Left lung (tissue), 10 donors: ENCODE measurements around the gene PARP15. TPM values are rescaled to one million over a fixed set of nuclear protein-coding genes. Genes with fewer than 3 reads are reported as not detected.

Experiments
- ATAC-seq: fragments of 200-7000 bp; cut with Tn5 transposase; one replicate; pipeline ENCODE4 v1.9.1; 2020; ENCODE audit warnings: moderate library complexity
- DNase-seq, 4 donors: peaks; one replicate each; pipeline ENCODE4 v3.0.0-alpha.2; 2013 to 2020
- H3K27ac ChIP-seq, 2 donors: fragments of 200-600 bp; sonication (generic) in 1 of 2; one replicate each; pipeline versions ENCODE4 v1.5.0 to v1.8.0; 2020 to 2021
- H3K27me3 ChIP-seq, 2 donors: fragments of 200-600 bp; sonication (generic) in 1 of 2; one replicate each; pipeline versions ENCODE4 v1.5.0 to v1.8.0; 2020 to 2021
- H3K36me3 ChIP-seq, 2 donors: fragments of 200-600 bp; sonication (generic) in 1 of 2; one replicate each; pipeline versions ENCODE4 v1.5.0 to v1.8.0; 2020 to 2021
- H3K4me1 ChIP-seq, 2 donors: fragments of 200-600 bp; one replicate each; pipeline ENCODE4 v1.8.0; 2021
- H3K4me3 ChIP-seq, 2 donors: fragments of 200-600 bp; sonication (generic) in 1 of 2; one replicate each; pipeline versions ENCODE4 v1.5.0 to v1.8.0; 2020 to 2021; ENCODE audit warnings: mild to moderate bottlenecking in 1 of 2
- H3K9me3 ChIP-seq, 2 donors: fragments of 200-600 bp; sonication (generic) in 1 of 2; one replicate each; pipeline versions ENCODE4 v1.5.0 to v1.8.0; 2020 to 2021
- intact Hi-C, 2 donors: fragments of 100-400 bp; cut with DNase I; formaldehyde crosslinking; loops; one replicate each; pipeline versions ENCODE4 v1.11.2 to v1.14.2; 2022
- polyA plus RNA-seq, 6 donors: library from polyadenylated mRNA; unstranded; fragments of 120-200 nt; gene quantifications; one replicate each; pipeline ENCODE4 v1.2.1, GENCODE V29; 2013; ENCODE audit not compliant: insufficient read length in 6 of 6
- total RNA-seq, 2 donors: library from RNA; stranded (reverse); fragmentation: NEBNext Ultra II Directional; extraction: Animal tissue kit (Norgen Biotek cat#: 25700); gene quantifications; one replicate each; pipeline ENCODE4 v1.2.1, GENCODE V29; 2021
- TF ChIP-seq, protein P1 (sequence below), 2 donors: fragments of 200-600 bp; sonication (generic) in 1 of 2; IDR thresholded peaks; one replicate each; pipeline versions ENCODE4 v1.5.0 to v1.8.0; 2021; ENCODE audit warnings: antibody characterized with exemption in 2 of 2
- donor health status: DM: no; HTN: yes; CAD: no.
- donor health status: DM: no; HTN: no; CAD: no.

The PARP15 gene
- total and polyA plus RNA-seq, 8 donors = 0.51 to 5.8 (median 0.99) TPM

DNA sequence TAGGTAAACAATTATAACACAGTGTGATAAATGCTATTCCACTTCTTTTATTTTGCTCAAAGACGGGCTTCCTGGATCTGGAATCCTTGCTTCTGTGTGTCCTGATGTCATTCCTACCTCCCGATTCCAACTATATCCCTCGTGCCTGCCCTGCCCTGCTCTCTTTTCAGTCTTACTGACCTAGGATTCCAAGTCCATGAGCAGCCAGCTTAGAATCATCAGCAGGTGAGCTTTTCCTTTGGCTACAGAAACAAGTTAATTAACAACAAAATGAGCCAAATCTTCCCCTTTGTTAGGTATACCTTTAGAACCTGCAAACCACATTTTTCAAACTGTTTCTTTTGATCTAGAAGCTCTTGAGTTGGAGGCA, 40.8 kb upstream of the PARP15 start:
- no peaks in the 10 kb centered on the region for H3K9me3 ChIP-seq
- no peak overlapping the region for H3K4me3 ChIP-seq
- TF ChIP-seq, protein P1, sequence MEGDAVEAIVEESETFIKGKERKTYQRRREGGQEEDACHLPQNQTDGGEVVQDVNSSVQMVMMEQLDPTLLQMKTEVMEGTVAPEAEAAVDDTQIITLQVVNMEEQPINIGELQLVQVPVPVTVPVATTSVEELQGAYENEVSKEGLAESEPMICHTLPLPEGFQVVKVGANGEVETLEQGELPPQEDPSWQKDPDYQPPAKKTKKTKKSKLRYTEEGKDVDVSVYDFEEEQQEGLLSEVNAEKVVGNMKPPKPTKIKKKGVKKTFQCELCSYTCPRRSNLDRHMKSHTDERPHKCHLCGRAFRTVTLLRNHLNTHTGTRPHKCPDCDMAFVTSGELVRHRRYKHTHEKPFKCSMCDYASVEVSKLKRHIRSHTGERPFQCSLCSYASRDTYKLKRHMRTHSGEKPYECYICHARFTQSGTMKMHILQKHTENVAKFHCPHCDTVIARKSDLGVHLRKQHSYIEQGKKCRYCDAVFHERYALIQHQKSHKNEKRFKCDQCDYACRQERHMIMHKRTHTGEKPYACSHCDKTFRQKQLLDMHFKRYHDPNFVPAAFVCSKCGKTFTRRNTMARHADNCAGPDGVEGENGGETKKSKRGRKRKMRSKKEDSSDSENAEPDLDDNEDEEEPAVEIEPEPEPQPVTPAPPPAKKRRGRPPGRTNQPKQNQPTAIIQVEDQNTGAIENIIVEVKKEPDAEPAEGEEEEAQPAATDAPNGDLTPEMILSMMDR (IDR thresholded peaks at IDR 0.05) = no peak
- DNase-seq = no peak
- H3K27me3 ChIP-seq = no peaks in the 10 kb centered on the region
- peaks cover 6 to 99% of the 10 kb centered on the region in 2 donors for H3K36me3 ChIP-seq
- H3K4me1 ChIP-seq = peaks cover 0 to 16% of the 10 kb centered on the region in 2 donors
- intact Hi-C loops = no loop called here
- H3K27ac ChIP-seq = no peak overlapping the region
- ATAC-seq = no peak

DNA sequence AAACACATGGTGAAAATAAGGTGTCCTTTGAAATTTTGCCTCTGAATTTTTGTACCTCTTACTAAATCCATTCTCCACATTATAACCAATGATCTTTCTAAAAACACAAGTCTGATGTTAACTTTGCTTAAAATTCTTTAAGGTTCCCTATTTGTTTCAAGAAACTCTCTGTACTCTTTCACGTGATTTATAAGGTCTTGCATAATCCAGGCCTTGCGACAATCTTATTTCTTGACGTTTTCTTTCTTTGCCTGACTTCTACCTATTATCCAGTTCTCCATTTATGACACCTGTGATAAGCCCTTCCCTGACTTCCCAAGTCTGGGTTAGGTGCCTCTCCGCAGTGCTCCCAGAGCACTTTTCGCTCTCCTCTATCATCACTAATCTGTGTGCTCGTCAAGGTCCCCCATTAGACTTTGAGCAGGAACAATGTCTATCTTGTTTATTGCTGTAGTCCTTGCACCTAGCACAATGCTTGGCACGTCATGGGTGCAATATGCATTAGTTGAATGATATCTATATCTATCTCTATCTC, 38.4 kb upstream of the PARP15 start:
- peaks cover 6 to 98% of the 10 kb centered on the region in 2 donors for H3K36me3 ChIP-seq
- TF ChIP-seq, protein P1 (IDR thresholded peaks at IDR 0.05) = no peak
- ATAC-seq = no peak

DNA sequence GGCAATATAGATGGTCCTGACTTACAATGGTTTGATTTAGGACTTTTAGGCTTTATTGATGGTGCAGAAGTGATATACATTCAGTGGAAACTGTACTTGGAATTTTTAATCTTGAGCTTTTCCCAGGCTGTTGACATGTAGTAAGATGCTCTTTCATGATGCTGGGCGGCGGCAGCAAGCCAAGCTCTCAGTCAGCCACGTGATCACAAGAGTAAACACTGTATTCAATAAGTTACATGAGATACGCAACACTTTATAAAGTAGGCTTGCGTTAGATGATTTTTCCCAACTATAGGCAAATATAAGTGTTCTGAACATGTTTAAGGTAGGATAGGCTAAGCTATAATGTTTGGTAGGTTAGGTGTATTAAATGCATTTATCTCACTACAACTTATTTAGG, 31.3 kb upstream of the PARP15 start:
- Histone ChIP-seq H3K4me3 (no peak overlapping the region), H3K27ac (no peak overlapping the region), H3K36me3 (peaks cover 0 to 97% of the 10 kb centered on the region in 2 donors), H3K9me3 (no peaks in the 10 kb centered on the region), H3K4me1 (no peaks in the 10 kb centered on the region), H3K27me3 (no peaks in the 10 kb centered on the region)
- TF ChIP-seq, protein P1 (IDR thresholded peaks at IDR 0.05) = no peak
- DNase-seq = peak in 1 of 4 donors; percentile 8
- no peak for ATAC-seq
- intact Hi-C loops = no loop called here

More for the DNA sequence above, 38.4 kb upstream of the PARP15 start:
- intact Hi-C loops = no loop called here
- DNase-seq = no peak
- no peak overlapping the region for H3K4me3 ChIP-seq
- no peaks in the 10 kb centered on the region for H3K9me3 ChIP-seq
- peaks cover 0 to 15% of the 10 kb centered on the region in 2 donors for H3K4me1 ChIP-seq
- no peaks in the 10 kb centered on the region for H3K27me3 ChIP-seq
- peak overlapping the region in 1 of 2 donors; percentile 29 for H3K27ac ChIP-seq

DNA sequence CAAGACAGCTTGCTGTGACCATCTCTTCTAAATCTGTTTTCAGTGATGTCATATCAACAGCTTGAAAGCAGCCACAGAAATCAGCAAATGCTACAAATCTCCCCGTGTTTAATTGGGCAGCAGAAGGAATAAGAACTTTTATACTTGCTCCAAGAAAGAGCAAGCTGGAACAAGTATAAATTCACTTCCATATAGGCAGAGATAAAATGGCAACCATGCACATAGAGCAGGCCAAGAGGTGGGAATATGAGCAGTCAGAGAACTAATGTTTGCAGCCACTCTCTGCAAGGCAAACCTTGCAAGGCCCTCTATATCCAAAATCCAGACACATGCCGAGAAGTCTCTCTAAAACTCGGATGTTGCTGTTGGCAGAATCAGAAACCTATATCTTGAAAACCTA, 29.4 kb upstream of the PARP15 start:
- Histone ChIP-seq H3K9me3 (no peaks in the 10 kb centered on the region), H3K4me3 (no peak overlapping the region), H3K36me3 (peaks cover 0 to 98% of the 10 kb centered on the region in 2 donors), H3K4me1 (no peaks in the 10 kb centered on the region), H3K27me3 (no peaks in the 10 kb centered on the region), H3K27ac (no peak overlapping the region)
- ATAC-seq (no peak), DNase-seq (peak in 1 of 4 donors; percentile 15)
- intact Hi-C loops = no loop called here
- TF ChIP-seq, protein P1 (IDR thresholded peaks at IDR 0.05) = no peak

DNA sequence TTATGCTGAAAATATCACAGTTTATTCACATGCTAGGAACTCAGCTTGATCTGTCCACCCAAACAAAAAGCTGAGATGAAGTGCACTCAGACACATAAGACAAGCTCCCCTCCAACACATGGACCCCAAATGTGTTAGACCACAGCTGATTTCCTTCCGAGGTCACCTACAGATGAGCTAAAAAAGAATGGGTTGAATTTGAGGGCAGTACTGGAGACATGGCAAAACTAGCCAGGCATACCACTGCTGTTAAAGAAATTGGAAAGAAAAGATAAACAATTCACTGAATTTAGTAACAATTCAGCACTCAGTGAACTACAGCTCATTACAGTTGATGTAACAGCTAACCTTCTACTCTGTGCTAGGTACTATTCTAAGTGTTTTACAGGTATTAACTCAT, 28.8 kb upstream of the PARP15 start:
- H3K36me3 ChIP-seq = peaks cover 0 to 98% of the 10 kb centered on the region in 2 donors
- DNase-seq = peak in 2 of 4 donors; percentile 76 to 78

More for the DNA sequence above, 28.8 kb upstream of the PARP15 start:
- Histone ChIP-seq H3K4me3 (no peak overlapping the region), H3K9me3 (no peaks in the 10 kb centered on the region), H3K4me1 (peaks cover 0 to 2% of the 10 kb centered on the region in 2 donors), H3K27me3 (no peaks in the 10 kb centered on the region), H3K27ac (no peak overlapping the region)
- intact Hi-C loops = no loop called here
- no peak for ATAC-seq
- TF ChIP-seq, protein P1 (IDR thresholded peaks at IDR 0.05) = no peak
